Frontal cortex (tissue), 4 donors: ENCODE data around the gene ASB11. TPM values are rescaled to one million over a fixed set of nuclear protein-coding genes. Genes with fewer than 3 reads are reported as not detected.
"Not testable (repeated sequence)": the region's sequence is repeated elsewhere in the genome, so short reads cannot be mapped to it uniquely, and the experiment has no call there.

ENCODE experiments used
- DNase-seq, 2 donors: peaks; one replicate each; pipeline ENCODE4 v3.0.0; 2012; ENCODE audit warnings: low spot score in 2 of 2
- FAIRE-seq: peaks from 2 replicates; lab custom pipeline; 2012; peaks lifted over from hg19 to GRCh38; lab: Jason Lieb, UNC
- total RNA-seq: library from RNA; depleted of rRNA; stranded (reverse); fragments of >200 nt; gene quantifications from one replicate; pipeline ENCODE4 v1.2.3, GENCODE V29; 2014
- donor health status: control.
- donor health status: control.
- donor health status: control.

The ASB11 gene
- total RNA-seq, 1 donor from 2014 or later: not detected

GRCh38 chrX:15311119-15311518 is 4.3 kb downstream of the ASB11 start:
- DNase-seq (no peak), FAIRE-seq (no peak)

- DNase-seq (peak in 1 of 2 donors; percentile 14), FAIRE-seq (no peak)
Measured at GRCh38 chrX:15310117-15310516, 5.3 kb downstream of the ASB11 start.

- not testable (repeated sequence) for DNase-seq, FAIRE-seq
Measured at GRCh38 chrX:15305899-15306298, 9.5 kb downstream of the ASB11 start.

GRCh38 chrX:15301924-15302323 is 13.5 kb downstream of the ASB11 start:
- FAIRE-seq (no peak), DNase-seq (no peak)

GRCh38 chrX:15299941-15300851 is 15.2 kb downstream of the ASB11 start:
- FAIRE-seq: peak; percentile 79
- DNase-seq: peak; percentile 13 to 37

- FAIRE-seq: no peak
- no peak for DNase-seq
Measured at GRCh38 chrX:15298780-15299179, 16.7 kb downstream of the ASB11 start.

- FAIRE-seq (no peak), DNase-seq (no peak)
Measured at GRCh38 chrX:15298201-15298600, 17.2 kb downstream of the ASB11 start.

GRCh38 chrX:15293451-15293850 is 22.0 kb downstream of the ASB11 start:
- DNase-seq (no peak), FAIRE-seq (no peak)

GRCh38 chrX:15292861-15293260 is 22.6 kb downstream of the ASB11 start:
- DNase-seq (no peak), FAIRE-seq (no peak)

- no peak for DNase-seq
- FAIRE-seq: no peak
Measured at GRCh38 chrX:15277604-15278003, 37.8 kb downstream of the ASB11 start.

GRCh38 chrX:15274946-15275345 is 40.5 kb downstream of the ASB11 start:
- no peak for FAIRE-seq
- DNase-seq: no peak

- not testable (repeated sequence) for DNase-seq, FAIRE-seq
Measured at GRCh38 chrX:15273275-15273674, 42.2 kb downstream of the ASB11 start.

GRCh38 chrX:15271757-15272156 is 43.7 kb downstream of the ASB11 start:
- DNase-seq: no peak
- FAIRE-seq: no peak

GRCh38 chrX:15269618-15270521 is 45.6 kb downstream of the ASB11 start, which contains the start of gene ASB9:
Gene ASB9 (minus strand): TSS chrX:15270083. CDS start chrX:15269874, 209 bp downstream.
- DNase-seq (peak in 1 of 2 donors; percentile 4), FAIRE-seq (no peak)

- DNase-seq (no peak), FAIRE-seq (no peak)
Measured at GRCh38 chrX:15269120-15269519, 46.3 kb downstream of the ASB11 start.

- no peak for FAIRE-seq
- no peak for DNase-seq
Measured at GRCh38 chrX:15254852-15255251, 60.6 kb downstream of the ASB11 start.

- DNase-seq (no peak), FAIRE-seq (no peak)
Measured at GRCh38 chrX:15245896-15246295, 69.5 kb downstream of the ASB11 start.

- DNase-seq (no peak), FAIRE-seq (no peak)
Measured at GRCh38 chrX:15244421-15244820, 71.0 kb downstream of the ASB11 start.

- DNase-seq: peak; percentile 36 to 40
- FAIRE-seq: peak; percentile 83
Measured at GRCh38 chrX:15242899-15243555, 72.4 kb downstream of the ASB11 start.

- no peak for DNase-seq
- no peak for FAIRE-seq
Measured at GRCh38 chrX:15241301-15241700, 74.1 kb downstream of the ASB11 start.
